Measurements from ENCODE around the gene MLLT10.
"Not testable (repeated sequence)": the region's sequence is repeated elsewhere in the genome, so short reads cannot be mapped to it uniquely, and the experiment has no call there.

MLLT10 gene

DNA sequence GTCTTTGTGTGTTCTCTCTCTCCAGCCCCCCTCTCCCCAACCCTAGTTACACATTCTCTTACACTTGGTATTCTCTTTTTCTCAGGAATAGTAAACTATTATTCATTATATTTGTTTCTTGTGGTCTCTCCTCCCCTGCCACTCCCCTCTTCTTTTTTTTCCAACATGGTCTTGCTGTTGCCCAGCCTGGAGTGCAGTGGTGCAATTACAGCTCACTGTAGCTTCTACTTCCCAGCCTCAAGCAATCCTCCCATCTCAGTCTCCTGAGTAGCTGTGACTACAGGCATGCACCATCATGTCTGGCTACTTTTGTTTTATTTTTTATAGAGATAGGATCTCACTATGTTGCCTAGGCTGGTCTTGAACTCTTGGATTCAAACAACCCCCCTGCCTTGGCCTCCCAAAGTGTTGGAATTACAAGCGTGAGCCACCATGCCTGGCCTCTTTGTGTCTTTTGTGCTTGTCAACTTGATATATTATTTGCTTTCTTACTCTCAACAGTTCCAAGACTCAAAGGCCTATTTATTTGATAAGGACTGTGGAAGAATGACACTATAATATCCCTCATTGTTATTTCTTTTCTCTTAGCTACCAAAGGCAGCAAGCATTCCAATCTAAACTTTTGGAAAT lies 66.9 kb downstream of the MLLT10 start:
- no peaks in the 10 kb centered on the region for H3K27me3 ChIP-seq
- H4K20me1 ChIP-seq: peaks cover 21% of the 10 kb centered on the region
- peaks cover 32% of the 10 kb centered on the region for H3K36me3 ChIP-seq
- no peak for TF ChIP-seq Cebpa-rat (IDR thresholded peaks at IDR 0.05)
- no peaks in the 10 kb centered on the region for H3K4me1 ChIP-seq
- H3K9me3 ChIP-seq: no peaks in the 10 kb centered on the region
- no peak overlapping the region for H3K4me3 ChIP-seq
- H3K27ac ChIP-seq: no peak overlapping the region
- no peak overlapping the region for H3K9ac ChIP-seq
- no peak overlapping the region for H3K4me2 ChIP-seq

DNA sequence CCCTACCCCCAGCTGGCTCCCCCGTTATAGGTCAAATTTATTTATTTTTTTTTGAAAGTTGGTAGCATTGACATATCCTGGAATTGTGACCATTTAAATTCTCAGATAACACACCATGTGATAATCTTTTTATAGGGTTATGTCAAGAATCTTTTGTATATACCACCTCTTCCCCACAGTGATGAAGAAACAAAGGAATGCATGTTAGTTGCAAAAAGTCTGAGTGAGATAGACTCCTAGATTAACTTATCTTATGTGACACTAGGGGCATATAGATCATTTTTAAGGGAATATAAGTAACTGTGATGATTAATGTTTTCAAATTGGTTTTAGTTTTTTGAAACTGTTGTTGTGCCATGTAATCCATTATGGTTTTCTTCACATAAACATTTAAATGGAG lies 68.3 kb downstream of the MLLT10 start:
- H3K36me3 ChIP-seq: peaks cover 46% of the 10 kb centered on the region
- no peak overlapping the region for H3K4me3 ChIP-seq
- H3K4me1 ChIP-seq: no peaks in the 10 kb centered on the region
- peaks cover 18% of the 10 kb centered on the region for H4K20me1 ChIP-seq
- no peaks in the 10 kb centered on the region for H3K27me3 ChIP-seq
- no peak overlapping the region for H3K9ac ChIP-seq
- no peak overlapping the region for H3K4me2 ChIP-seq
- TF ChIP-seq Cebpa-rat (IDR thresholded peaks at IDR 0.05): no peak
- H3K27ac ChIP-seq: no peak overlapping the region
- no peaks in the 10 kb centered on the region for H3K9me3 ChIP-seq

DNA sequence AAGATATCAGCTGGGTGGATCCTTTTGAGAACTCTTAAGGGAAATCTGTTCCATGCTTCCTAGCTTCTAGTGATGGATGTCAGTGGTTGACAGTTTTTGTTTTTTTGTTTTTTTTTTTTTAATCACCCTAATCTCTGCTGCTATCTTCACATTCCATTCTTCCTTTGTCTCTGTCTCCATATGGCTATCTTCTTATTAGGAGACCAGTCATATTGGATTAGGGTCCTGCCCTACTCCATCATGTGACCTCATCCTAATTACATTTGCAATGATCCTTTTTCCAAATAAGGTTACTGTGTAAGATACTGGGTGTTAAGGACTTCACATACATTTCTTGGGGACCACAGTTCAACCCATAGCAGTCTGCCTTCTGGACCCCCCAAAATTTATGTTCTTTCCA lies 69.7 kb downstream of the MLLT10 start:
- H3K9ac ChIP-seq: no peak overlapping the region
- no peak overlapping the region for H3K27ac ChIP-seq
- no peaks in the 10 kb centered on the region for H3K27me3 ChIP-seq
- no peaks in the 10 kb centered on the region for H3K4me1 ChIP-seq
- TF ChIP-seq Cebpa-rat (IDR thresholded peaks at IDR 0.05): no peak
- peaks cover 47% of the 10 kb centered on the region for H3K36me3 ChIP-seq
- H3K9me3 ChIP-seq: peaks cover 9% of the 10 kb centered on the region
- peaks cover 11% of the 10 kb centered on the region; the same call in 1 of the 2 replicates for H4K20me1 ChIP-seq
- H3K4me3 ChIP-seq: no peak overlapping the region
- H3K4me2 ChIP-seq: no peak overlapping the region

DNA sequence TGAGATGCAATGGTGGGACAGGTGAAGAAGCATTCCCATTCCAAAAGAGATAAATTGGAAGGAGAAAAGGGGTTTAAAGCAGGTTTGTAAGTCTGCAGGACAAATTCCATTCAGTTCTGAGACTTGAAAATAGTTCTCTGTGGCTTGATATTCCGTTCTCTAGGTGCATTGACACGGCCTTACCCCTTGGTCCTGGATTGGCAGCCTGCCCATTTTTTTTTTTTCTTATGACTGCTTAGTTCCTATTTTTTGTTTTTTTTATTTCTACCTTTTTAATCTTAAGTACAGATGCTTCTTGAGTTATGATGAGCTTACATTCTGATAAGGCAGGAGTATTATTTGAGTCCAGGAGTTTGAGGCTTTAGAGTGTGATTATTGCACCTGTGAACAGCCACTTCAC lies 70.6 kb downstream of the MLLT10 start:
- Histone ChIP-seq H3K9ac (no peak overlapping the region), H3K9me3 (peaks cover 16% of the 10 kb centered on the region), H3K36me3 (peaks cover 49% of the 10 kb centered on the region), H4K20me1 (peaks cover 11% of the 10 kb centered on the region; the same call in 1 of the 2 replicates), H3K27ac (no peak overlapping the region), H3K4me3 (no peak overlapping the region), H3K4me2 (no peak overlapping the region), H3K4me1 (no peaks in the 10 kb centered on the region), H3K27me3 (no peaks in the 10 kb centered on the region)
- TF ChIP-seq Cebpa-rat (IDR thresholded peaks at IDR 0.05): no peak

DNA sequence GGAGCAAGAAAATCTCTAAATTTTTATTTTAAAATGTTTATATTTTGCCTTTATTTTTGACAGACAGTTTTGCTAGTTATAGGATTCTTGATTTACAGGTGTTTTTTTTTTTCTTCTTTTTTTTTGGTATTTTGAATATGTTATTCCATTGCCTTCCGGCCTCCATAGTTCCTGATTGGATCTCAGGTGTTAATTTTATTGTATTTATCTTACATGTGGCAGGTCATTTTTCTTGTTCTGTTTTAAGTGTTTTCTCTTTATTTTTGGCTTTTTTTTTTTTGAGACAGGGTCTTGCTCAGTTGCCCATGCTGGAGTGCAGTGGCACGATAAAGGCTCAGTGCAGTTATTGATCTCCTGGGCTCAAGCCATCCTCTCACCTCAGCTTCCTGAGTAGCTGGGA lies 73.9 kb downstream of the MLLT10 start:
- no peak overlapping the region for H3K4me3 ChIP-seq
- H3K4me1 ChIP-seq: no peaks in the 10 kb centered on the region
- H3K9ac ChIP-seq: no peak overlapping the region
- no peak overlapping the region for H3K4me2 ChIP-seq
- H3K27me3 ChIP-seq: no peaks in the 10 kb centered on the region
- no peak overlapping the region for H3K27ac ChIP-seq
- no peak for TF ChIP-seq Cebpa-rat (IDR thresholded peaks at IDR 0.05)
- peaks cover 16% of the 10 kb centered on the region for H3K9me3 ChIP-seq
- H3K36me3 ChIP-seq: peaks cover 51% of the 10 kb centered on the region
- no peaks in the 10 kb centered on the region; the same call in 1 of the 2 replicates for H4K20me1 ChIP-seq

DNA sequence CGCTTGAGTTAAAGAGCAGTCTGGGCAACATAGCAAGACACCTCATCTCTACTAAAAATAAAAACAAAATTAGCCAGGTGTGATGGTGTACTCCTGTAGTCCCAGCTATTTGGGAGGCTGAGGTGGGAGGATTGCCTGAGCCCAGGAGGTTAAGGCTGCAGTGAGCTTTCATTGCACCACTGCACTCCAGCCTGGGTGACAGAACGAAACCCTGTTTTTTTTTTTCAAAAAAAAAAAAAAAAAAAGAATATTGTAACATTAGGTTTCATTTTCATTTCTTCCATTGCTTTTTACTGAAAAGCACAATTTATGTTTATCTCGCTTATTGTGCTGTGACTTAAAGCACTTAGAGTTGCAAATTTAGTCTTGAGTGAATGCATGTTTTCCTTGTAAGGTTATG lies 80.0 kb downstream of the MLLT10 start:
- Histone ChIP-seq H3K4me3 (no peak overlapping the region), H3K4me2 (no peak overlapping the region), H3K9ac (no peak overlapping the region), H3K36me3 (peaks cover 32% of the 10 kb centered on the region), H4K20me1 (no peaks in the 10 kb centered on the region), H3K4me1 (no peaks in the 10 kb centered on the region), H3K27me3 (no peaks in the 10 kb centered on the region), H3K9me3 (peaks cover 4% of the 10 kb centered on the region), H3K27ac (no peak overlapping the region)
- no peak for TF ChIP-seq Cebpa-rat (IDR thresholded peaks at IDR 0.05)

DNA sequence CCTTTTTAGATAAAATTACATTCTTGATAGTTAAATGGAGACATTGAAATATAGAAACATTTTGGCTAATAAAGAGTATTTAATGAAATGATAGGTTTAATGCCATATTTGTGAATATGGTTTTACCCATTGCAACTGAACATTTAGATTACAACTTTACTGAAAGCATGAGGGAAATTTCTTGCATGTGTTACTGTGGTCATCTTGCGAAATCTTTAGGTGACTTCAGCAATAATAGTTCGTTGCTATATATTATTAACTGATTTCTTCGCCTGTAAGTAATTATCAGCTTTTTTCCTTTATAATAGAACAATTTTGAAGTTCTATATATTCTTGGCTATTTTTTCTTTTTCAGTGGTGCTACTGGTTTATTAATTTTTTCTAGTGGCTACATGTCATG lies 83.2 kb downstream of the MLLT10 start:
- Histone ChIP-seq H3K9me3 (peaks cover 8% of the 10 kb centered on the region), H3K27me3 (no peaks in the 10 kb centered on the region), H3K27ac (no peak overlapping the region), H3K4me2 (no peak overlapping the region), H3K36me3 (peaks cover 39% of the 10 kb centered on the region), H4K20me1 (no peaks in the 10 kb centered on the region), H3K4me1 (no peaks in the 10 kb centered on the region), H3K9ac (no peak overlapping the region), H3K4me3 (no peak overlapping the region)
- no peak; the same call in 1 of the 2 replicates for TF ChIP-seq Cebpa-rat (IDR thresholded peaks at IDR 0.05)

DNA sequence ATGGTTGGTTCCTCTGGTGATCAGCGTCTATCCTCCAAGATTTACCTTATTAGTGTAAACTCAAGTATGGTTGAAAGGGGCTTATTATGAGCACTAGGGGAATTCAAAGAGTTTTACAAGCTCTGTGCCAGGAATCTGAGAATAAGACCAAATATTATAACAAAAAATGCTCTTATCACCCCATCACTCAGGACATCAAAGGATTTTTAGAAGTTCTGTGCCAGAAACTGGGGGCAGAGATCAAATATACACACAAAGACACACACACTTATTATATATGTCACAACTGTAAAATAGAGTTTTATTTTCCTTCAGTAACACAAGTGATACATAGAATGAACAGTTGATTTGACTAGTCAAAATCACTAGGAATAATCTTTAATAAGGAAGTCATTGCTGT lies 89.3 kb downstream of the MLLT10 start:
- Histone ChIP-seq H3K9ac (no peak overlapping the region), H3K4me3 (no peak overlapping the region), H3K36me3 (peaks cover 67% of the 10 kb centered on the region), H3K4me2 (no peak overlapping the region), H3K27ac (no peak overlapping the region), H3K9me3 (peaks cover 8% of the 10 kb centered on the region), H3K27me3 (no peaks in the 10 kb centered on the region), H3K4me1 (no peaks in the 10 kb centered on the region), H4K20me1 (no peaks in the 10 kb centered on the region)
- no peak for TF ChIP-seq Cebpa-rat (IDR thresholded peaks at IDR 0.05)

DNA sequence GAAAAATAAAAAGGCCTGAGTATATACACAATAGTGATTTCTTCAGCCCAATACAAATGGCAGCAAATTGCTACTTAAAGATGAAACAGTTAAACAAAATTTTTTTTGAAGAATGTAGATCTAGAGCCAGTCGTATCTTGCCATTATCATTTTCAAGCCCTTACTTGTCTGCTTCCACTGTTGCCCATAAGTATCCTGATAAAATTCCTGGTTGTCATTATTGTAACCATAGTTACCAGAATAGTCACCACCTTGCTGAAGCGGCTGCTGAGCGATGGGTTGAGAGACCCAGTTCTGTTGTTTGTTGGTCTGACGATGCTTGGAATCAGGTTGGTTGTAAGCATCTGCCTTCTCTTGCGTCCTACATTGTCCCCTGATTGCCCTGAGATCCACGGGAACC lies 90.4 kb downstream of the MLLT10 start:
- not testable (repeated sequence) for H3K4me1 ChIP-seq, H3K4me3 ChIP-seq, H3K9ac ChIP-seq, H3K27me3 ChIP-seq, H3K9me3 ChIP-seq, H3K4me2 ChIP-seq, H4K20me1 ChIP-seq, H3K27ac ChIP-seq
- H3K36me3 ChIP-seq: peaks cover 70% of the 10 kb centered on the region

DNA sequence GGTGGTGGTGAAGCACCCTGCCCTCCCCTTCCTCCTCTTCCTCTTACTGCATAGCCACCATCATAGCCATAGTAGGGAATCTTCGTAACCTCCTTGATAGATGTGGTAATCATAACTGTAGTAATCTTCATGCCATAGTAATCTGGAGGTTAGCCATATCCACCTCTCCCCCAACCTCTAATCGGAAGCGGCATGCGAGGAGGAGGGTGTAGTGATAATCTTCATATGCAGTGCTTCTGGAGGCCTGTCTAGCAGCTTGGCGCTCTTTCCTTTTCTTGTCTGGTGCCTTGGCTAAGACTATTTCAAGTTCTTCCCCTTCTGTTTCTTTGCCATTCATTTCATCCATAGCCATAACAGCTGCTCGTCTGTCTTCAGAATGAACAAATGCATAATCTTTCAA lies 90.9 kb downstream of the MLLT10 start:
- no peak for TF ChIP-seq Cebpa-rat (IDR thresholded peaks at IDR 0.05)
- peaks cover 8% of the 10 kb centered on the region for H3K9me3 ChIP-seq
- H3K4me3 ChIP-seq: no peak overlapping the region

More for the DNA sequence above, 90.9 kb downstream of the MLLT10 start:
- Histone ChIP-seq H3K4me2 (no peak overlapping the region), H3K9ac (no peak overlapping the region), H4K20me1 (no peaks in the 10 kb centered on the region), H3K4me1 (no peaks in the 10 kb centered on the region), H3K27ac (no peak overlapping the region), H3K36me3 (peaks cover 75% of the 10 kb centered on the region), H3K27me3 (no peaks in the 10 kb centered on the region)
